Activated CD8-positive, alpha-beta T cell treated with anti-CD3 and anti-CD28 coated beads, Interleukin-2, amount 10 ng/mL, durations not matched to agents 7 days and 5 days (primary cell): ENCODE data around the gene RNF141. TPM values are rescaled to one million over a fixed set of nuclear protein-coding genes. Genes with fewer than 3 reads are reported as not detected.
A peak's percentile ranks its signal among the peaks of the same experiment; 100 is the strongest.

ENCODE experiments used
- ATAC-seq: fragments of 150-1000 bp; cut with Tn5 transposase; one replicate; pipeline ENCODE4 v1.10.0; 2021; ENCODE audit warnings: moderate library complexity
- CTCF ChIA-PET: fragments of 350-600 bp; sonication (Branson Sonifier 250); formaldehyde crosslinking; loops from one replicate; lab custom pipeline; 2021; ENCODE audit warnings: antibody characterized with exemption; lab: Charles Lee
- POLR2A ChIA-PET: fragments of 350-600 bp; sonication (Branson Sonifier 250); formaldehyde crosslinking; loops from one replicate; lab custom pipeline; 2021; ENCODE audit warnings: antibody characterized with exemption; lab: Charles Lee
- DNase-seq: peaks from one replicate; pipeline ENCODE4 v3.0.0-alpha.2; 2020
- H3K27ac Mint-ChIP-seq: one replicate; pipeline ENCODE4 v1.8.0; 2021; ENCODE audit warnings: mild to moderate bottlenecking, mixed read lengths
- H3K27me3 Mint-ChIP-seq: one replicate; pipeline ENCODE4 v1.8.0; 2021; ENCODE audit warnings: low read depth, mixed read lengths
- H3K36me3 Mint-ChIP-seq: one replicate; pipeline ENCODE4 v1.8.0; 2021; ENCODE audit warnings: low read depth, mixed read lengths
- H3K4me1 Mint-ChIP-seq: one replicate; pipeline ENCODE4 v1.8.0; 2021; ENCODE audit warnings: low read depth, mixed read lengths
- H3K4me3 Mint-ChIP-seq: one replicate; pipeline ENCODE4 v1.8.0; 2021; ENCODE audit warnings: mild to moderate bottlenecking, mixed read lengths
- H3K9me3 Mint-ChIP-seq: one replicate; pipeline ENCODE4 v1.8.0; 2022; ENCODE audit warnings: mixed read lengths; ENCODE audit not compliant: insufficient read depth
- total RNA-seq, 2 experiments: library from RNA; stranded (reverse); gene quantifications; one replicate each; pipeline ENCODE4 v1.2.3, GENCODE V29; 2021

Gene RNF141
- total RNA-seq, 2 experiments from 2014 or later = 10.7 to 11.6 TPM

- Mint-ChIP-seq H3K36me3 (peaks cover 25% of the 10 kb centered on the region), H3K4me3 (no peak overlapping the region), H3K4me1 (no peaks in the 10 kb centered on the region), H3K27me3 (no peaks in the 10 kb centered on the region), H3K9me3 (no peaks in the 10 kb centered on the region), H3K27ac (peak overlapping the region; percentile 23)
- CTCF ChIA-PET = interaction anchor here (1.2 to 1.5 kb wide), 2 partner anchors 11 to 83 kb away, joined by 3 to 4 read pairs; no protein-coding TSS in a partner anchor
- no peak for ATAC-seq
- DNase-seq = peak; percentile 10
- POLR2A ChIA-PET = no interaction called here
Observed at GRCh38 chr11:10496296-10496936, 44.6 kb downstream of the RNF141 start.

GRCh38 chr11:10495464-10495786 is 45.6 kb downstream of the RNF141 start:
- no peak overlapping the region for H3K4me3 Mint-ChIP-seq

GRCh38 chr11:10494636-10495463 is 46.1 kb downstream of the RNF141 start:
- H3K36me3 Mint-ChIP-seq = peaks cover 30% of the 10 kb centered on the region
- no peak overlapping the region for H3K27ac Mint-ChIP-seq
- ATAC-seq (no peak), DNase-seq (peak; percentile 18)
- H3K4me3 Mint-ChIP-seq = no peak overlapping the region
- no peaks in the 10 kb centered on the region for H3K4me1 Mint-ChIP-seq
- POLR2A ChIA-PET = no interaction called here
- no peaks in the 10 kb centered on the region for H3K9me3 Mint-ChIP-seq
- CTCF ChIA-PET = no interaction called here
- no peaks in the 10 kb centered on the region for H3K27me3 Mint-ChIP-seq

More at GRCh38 chr11:10495464-10495786, 45.6 kb downstream of the RNF141 start:
- ATAC-seq (no peak), DNase-seq (peak; percentile 15)
- Mint-ChIP-seq H3K27ac (no peak overlapping the region), H3K27me3 (no peaks in the 10 kb centered on the region), H3K36me3 (peaks cover 25% of the 10 kb centered on the region), H3K4me1 (no peaks in the 10 kb centered on the region), H3K9me3 (no peaks in the 10 kb centered on the region)
- ChIA-PET POLR2A (no interaction called here), CTCF (no interaction called here)

GRCh38 chr11:10493041-10493663 is 47.8 kb downstream of the RNF141 start:
- H3K4me1 Mint-ChIP-seq = peaks cover 8% of the 10 kb centered on the region
- H3K27ac Mint-ChIP-seq = no peak overlapping the region
- POLR2A ChIA-PET = no interaction called here
- CTCF ChIA-PET = no interaction called here
- DNase-seq (no peak), ATAC-seq (no peak)
- H3K36me3 Mint-ChIP-seq = peaks cover 34% of the 10 kb centered on the region
- no peaks in the 10 kb centered on the region for H3K9me3 Mint-ChIP-seq
- H3K27me3 Mint-ChIP-seq = no peaks in the 10 kb centered on the region
- no peak overlapping the region for H3K4me3 Mint-ChIP-seq

- POLR2A ChIA-PET = no interaction called here
- Mint-ChIP-seq H3K27ac (no peak overlapping the region), H3K27me3 (no peaks in the 10 kb centered on the region), H3K9me3 (no peaks in the 10 kb centered on the region), H3K4me3 (no peak overlapping the region), H3K4me1 (peaks cover 11% of the 10 kb centered on the region), H3K36me3 (peaks cover 37% of the 10 kb centered on the region)
- DNase-seq = no peak
- CTCF ChIA-PET = interaction anchor here (0.9 to 1.0 kb wide), 2 partner anchors 40 to 49 kb away, joined by 3 to 4 read pairs; partner anchors contain the start of gene RNF141
- no peak for ATAC-seq
Observed at GRCh38 chr11:10492084-10492483, 48.9 kb downstream of the RNF141 start.

- Mint-ChIP-seq H3K27me3 (no peaks in the 10 kb centered on the region), H3K27ac (peak overlapping the region; percentile 23), H3K4me1 (peaks cover 11% of the 10 kb centered on the region), H3K4me3 (no peak overlapping the region), H3K9me3 (no peaks in the 10 kb centered on the region), H3K36me3 (peaks cover 35% of the 10 kb centered on the region)
- ATAC-seq (no peak), DNase-seq (no peak)
- ChIA-PET POLR2A (no interaction called here), CTCF (interaction anchor here (2.8 kb wide), 1 partner anchor 51 kb away, joined by 11 read pairs; the partner anchor contains the start of gene RNF141)
Observed at GRCh38 chr11:10490398-10491241, 50.4 kb downstream of the RNF141 start.

GRCh38 chr11:10490032-10490397 is 51.0 kb downstream of the RNF141 start:
- ChIA-PET POLR2A (no interaction called here), CTCF (interaction anchor here (0.6 to 2.8 kb wide), 2 partner anchors 51 to 231 kb away, joined by 3 to 11 read pairs; partner anchors contain the start of gene RNF141)
- Mint-ChIP-seq H3K4me1 (peaks cover 11% of the 10 kb centered on the region), H3K27me3 (no peaks in the 10 kb centered on the region), H3K27ac (peak overlapping the region; percentile 41), H3K9me3 (no peaks in the 10 kb centered on the region), H3K36me3 (peaks cover 36% of the 10 kb centered on the region), H3K4me3 (no peak overlapping the region)
- DNase-seq (no peak), ATAC-seq (no peak)

- DNase-seq (no peak), ATAC-seq (no peak)
- Mint-ChIP-seq H3K36me3 (peaks cover 38% of the 10 kb centered on the region), H3K9me3 (no peaks in the 10 kb centered on the region), H3K4me3 (no peak overlapping the region), H3K27ac (no peak overlapping the region), H3K27me3 (no peaks in the 10 kb centered on the region), H3K4me1 (peaks cover 11% of the 10 kb centered on the region)
- ChIA-PET CTCF (interaction anchor here (0.6 to 2.8 kb wide), 7 partner anchors 9 to 232 kb away, joined by 3 to 11 read pairs (median 3); partner anchors contain the start of gene RNF141), POLR2A (interaction anchor here (1.0 to 1.2 kb wide), 2 partner anchors 10 to 30 kb away, joined by 3 read pairs; no protein-coding TSS in a partner anchor)
Observed at GRCh38 chr11:10488934-10489691, 51.9 kb downstream of the RNF141 start.

- H3K27me3 Mint-ChIP-seq = no peaks in the 10 kb centered on the region
- H3K27ac Mint-ChIP-seq = peak overlapping the region; percentile 28
- no peak for DNase-seq
- H3K4me1 Mint-ChIP-seq = peaks cover 11% of the 10 kb centered on the region
- ChIA-PET POLR2A (interaction anchor here (1.0 to 1.2 kb wide), 2 partner anchors 9 to 29 kb away, joined by 3 read pairs; no protein-coding TSS in a partner anchor), CTCF (interaction anchor here (0.7 to 1.6 kb wide), 7 partner anchors 8 to 166 kb away, joined by 3 to 6 read pairs (median 3); partner anchors contain the start of gene RNF141)
- no peak for ATAC-seq
- H3K36me3 Mint-ChIP-seq = peaks cover 36% of the 10 kb centered on the region
- H3K4me3 Mint-ChIP-seq = no peak overlapping the region
- no peaks in the 10 kb centered on the region for H3K9me3 Mint-ChIP-seq
Observed at GRCh38 chr11:10488121-10488933, 52.7 kb downstream of the RNF141 start.
